RWPE1 (cell line): Measurements from ENCODE around the gene NHEJ1.

Source experiments
- CTCF ChIA-PET: fragments of 350-600 bp; sonication (Branson Sonifier 250); formaldehyde crosslinking; extraction: SDS; loops from one replicate; lab custom pipeline; 2021; lab: Yijun Ruan, JAX
- POLR2A ChIA-PET: fragments of 400-600 bp; formaldehyde crosslinking; extraction: SDS; loops from one replicate; lab custom pipeline; 2020; ENCODE audit warnings: antibody characterized with exemption; ENCODE audit not compliant: low non-redundant PET; lab: Yijun Ruan, JAX
- DNase-seq: peaks from one replicate; pipeline ENCODE4 v3.0.0; 2012; ENCODE audit warnings: low spot score
- H3K27ac ChIP-seq: fragments of 450-650 bp; 2 replicates; pipeline ENCODE4 v1.5.1; 2017
- CTCF ChIP-seq: fragments of 450-650 bp; conservative IDR thresholded peaks from 2 replicates; pipeline ENCODE4 v1.5.1; 2017; ENCODE audit warnings: low read depth, mild to moderate bottlenecking

The NHEJ1 gene

DNA sequence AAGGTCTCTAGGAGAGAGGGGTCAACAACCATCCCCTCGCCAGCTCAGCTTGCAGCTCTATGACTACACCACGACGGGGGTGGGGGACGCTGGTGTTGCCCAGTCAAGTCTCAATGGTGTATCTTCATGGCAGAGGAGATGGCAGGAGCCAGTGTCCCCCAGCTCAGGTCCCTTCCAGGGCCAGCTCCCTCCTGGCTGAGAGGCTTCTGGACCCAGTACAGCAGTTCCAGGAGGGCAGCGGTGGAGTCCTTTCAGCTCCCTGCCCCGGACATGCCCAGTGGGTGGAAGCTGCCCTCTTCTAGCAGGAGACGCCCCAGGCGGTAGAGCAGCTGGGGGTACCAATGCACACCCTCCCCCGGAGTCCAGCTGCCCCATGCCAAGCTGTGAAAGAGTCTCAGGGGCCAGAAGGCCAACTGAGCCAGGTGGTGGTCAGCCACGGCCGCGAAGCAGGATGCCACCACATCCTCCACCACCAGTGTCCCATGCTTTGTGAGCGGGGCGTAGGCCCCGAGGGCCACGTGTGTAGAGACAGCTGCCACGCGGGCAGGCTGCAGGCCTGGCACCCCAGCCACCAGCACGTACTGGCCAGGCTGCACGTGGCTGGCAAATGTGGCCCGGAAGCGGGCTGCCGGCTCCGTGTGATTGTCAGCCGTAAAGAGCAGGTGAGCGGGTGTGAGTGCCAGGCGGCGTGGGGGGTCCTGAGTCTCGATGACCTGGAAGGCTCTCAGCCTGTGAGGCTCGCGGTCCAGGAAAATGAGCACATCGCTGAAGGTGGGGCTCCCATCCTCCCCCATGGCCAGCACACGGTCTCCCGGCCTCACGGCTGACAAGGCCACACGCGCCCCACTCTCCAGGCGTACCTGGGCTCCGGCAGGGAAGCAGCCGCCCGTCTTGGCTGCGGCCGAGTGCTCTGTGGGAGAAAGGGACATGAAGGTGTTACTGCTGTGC is 105.4 kb downstream of the NHEJ1 start:
- TF ChIP-seq CTCF: no peak
- no peak for DNase-seq
- ChIA-PET CTCF (interaction anchor here (0.6 to 1.1 kb wide), 5 partner anchors 13 to 455 kb away, joined by 3 to 5 read pairs (median 4); no protein-coding TSS in a partner anchor), POLR2A (no interaction called here)
- H3K27ac ChIP-seq: no peak overlapping the region

DNA sequence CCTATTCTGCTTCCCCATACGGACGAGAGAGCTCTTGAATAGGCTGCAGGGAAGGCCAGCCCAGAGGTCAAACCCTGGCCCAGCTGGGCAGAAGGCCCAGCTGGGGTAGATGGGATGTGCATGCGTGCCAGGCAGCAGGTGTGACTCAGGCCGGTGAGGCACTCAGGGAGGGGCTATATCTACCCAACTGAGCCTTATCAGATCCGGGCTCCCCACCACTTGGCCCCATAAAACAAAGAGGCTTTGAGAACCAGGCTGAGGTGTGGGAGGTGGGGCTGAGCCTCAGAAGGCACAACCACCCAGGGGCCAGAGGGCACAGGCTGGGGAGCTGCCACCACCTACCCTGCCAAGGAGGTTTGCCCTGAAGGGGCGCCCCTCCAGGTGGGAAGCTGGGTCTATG is 111.3 kb downstream of the NHEJ1 start:
- CTCF ChIA-PET: interaction anchor here (0.7 to 1.5 kb wide), 2 partner anchors 19 to 364 kb away, joined by 3 to 4 read pairs; no protein-coding TSS in a partner anchor
- no peak for DNase-seq
- no peak overlapping the region for H3K27ac ChIP-seq
- POLR2A ChIA-PET: no interaction called here
- TF ChIP-seq CTCF: no peak

DNA sequence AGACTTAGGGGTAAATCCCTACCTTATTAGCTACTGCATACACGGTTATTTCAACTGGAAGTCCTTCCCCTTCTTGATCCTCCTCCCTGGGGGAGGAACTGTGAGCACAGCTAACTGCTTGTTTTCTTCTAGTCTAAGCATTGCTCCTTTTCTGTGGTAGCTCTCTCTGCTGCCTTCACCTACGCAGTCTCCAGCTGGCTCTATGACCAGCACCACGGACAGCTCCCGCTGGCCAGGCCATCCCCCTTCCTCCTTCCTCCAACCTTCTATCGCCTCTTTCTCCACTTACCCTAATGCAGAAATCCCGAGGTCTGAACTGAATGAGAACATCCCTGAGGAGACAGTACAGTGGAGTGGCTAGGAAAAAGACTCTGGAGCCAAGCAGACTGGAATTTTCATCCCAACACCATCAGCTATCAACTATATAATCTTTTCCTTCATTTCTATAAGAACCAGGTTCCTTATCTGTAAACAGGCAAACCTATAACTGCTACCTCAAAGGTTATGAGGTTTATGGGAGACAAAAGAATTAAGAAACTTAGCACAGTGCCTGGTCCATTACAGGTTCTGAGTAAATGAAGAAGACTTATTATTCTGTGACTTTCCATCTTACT is 114.6 kb downstream of the NHEJ1 start:
- no peak for TF ChIP-seq CTCF
- DNase-seq: peak; percentile 48

DNA sequence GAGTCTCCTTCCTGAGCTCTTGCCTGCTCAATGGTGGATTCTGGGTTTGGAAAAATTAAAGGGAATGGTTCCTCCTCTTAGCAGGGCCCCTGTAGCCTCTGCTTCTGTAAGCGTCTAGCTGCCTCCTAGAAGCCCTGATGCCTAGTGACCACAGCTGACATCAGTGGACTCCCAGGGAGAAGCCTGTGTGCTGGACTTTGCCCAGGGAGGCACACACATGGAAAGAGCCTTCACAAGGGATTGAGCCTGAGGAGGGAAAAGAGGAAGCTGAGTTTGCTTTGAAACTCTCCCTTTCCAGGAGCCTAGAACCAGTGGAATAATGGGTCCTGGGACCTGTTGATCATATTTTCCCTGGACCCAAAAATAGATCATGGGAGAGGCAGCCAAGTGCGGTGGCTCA is 117.9 kb downstream of the NHEJ1 start:
- no peak for TF ChIP-seq CTCF
- ChIA-PET CTCF (interaction anchor here (0.7 to 2.1 kb wide), 5 partner anchors 13 to 63 kb away, joined by 3 to 12 read pairs (median 4); no protein-coding TSS in a partner anchor), POLR2A (no interaction called here)
- no peak for DNase-seq
- H3K27ac ChIP-seq: no peak overlapping the region

More for the DNA sequence above, 114.6 kb downstream of the NHEJ1 start:
- POLR2A ChIA-PET: interaction anchor here (0.6 kb wide), 1 partner anchor 207 kb away, joined by 7 read pairs; the partner anchor contains the start of gene TUBA4B
- CTCF ChIA-PET: no interaction called here
- no peak overlapping the region for H3K27ac ChIP-seq

- ChIA-PET CTCF (interaction anchor here (0.6 to 2.1 kb wide), 6 partner anchors 13 to 78 kb away, joined by 3 to 12 read pairs (median 4); no protein-coding TSS in a partner anchor), POLR2A (no interaction called here)
- no peak for DNase-seq
- no peak for TF ChIP-seq CTCF
- H3K27ac ChIP-seq: no peak overlapping the region
These were observed 118.5 kb downstream of the NHEJ1 start for GRCh38 chr2:219042157-219042556.

- H3K27ac ChIP-seq: no peak within 1 kb of the TSS
- DNase-seq: peak; percentile 57
- TF ChIP-seq CTCF: no peak
- POLR2A ChIA-PET: no interaction called here
- CTCF ChIA-PET: interaction anchor here (0.6 to 2.1 kb wide), 8 partner anchors 12 to 78 kb away, joined by 3 to 12 read pairs (median 6); no protein-coding TSS in a partner anchor
These were observed 119.4 kb downstream of the NHEJ1 start, which contains the start of gene CFAP65 for GRCh38 chr2:219041252-219041651. Gene CFAP65, minus strand, starts transcription at chr2:219041516. Its CDS starts 2,468 bp downstream, at chr2:219039048.
